ENCODE data around the gene LDLRAD3.
A peak's percentile ranks its signal among the peaks of the same experiment; 100 is the strongest.

Gene LDLRAD3

DNA sequence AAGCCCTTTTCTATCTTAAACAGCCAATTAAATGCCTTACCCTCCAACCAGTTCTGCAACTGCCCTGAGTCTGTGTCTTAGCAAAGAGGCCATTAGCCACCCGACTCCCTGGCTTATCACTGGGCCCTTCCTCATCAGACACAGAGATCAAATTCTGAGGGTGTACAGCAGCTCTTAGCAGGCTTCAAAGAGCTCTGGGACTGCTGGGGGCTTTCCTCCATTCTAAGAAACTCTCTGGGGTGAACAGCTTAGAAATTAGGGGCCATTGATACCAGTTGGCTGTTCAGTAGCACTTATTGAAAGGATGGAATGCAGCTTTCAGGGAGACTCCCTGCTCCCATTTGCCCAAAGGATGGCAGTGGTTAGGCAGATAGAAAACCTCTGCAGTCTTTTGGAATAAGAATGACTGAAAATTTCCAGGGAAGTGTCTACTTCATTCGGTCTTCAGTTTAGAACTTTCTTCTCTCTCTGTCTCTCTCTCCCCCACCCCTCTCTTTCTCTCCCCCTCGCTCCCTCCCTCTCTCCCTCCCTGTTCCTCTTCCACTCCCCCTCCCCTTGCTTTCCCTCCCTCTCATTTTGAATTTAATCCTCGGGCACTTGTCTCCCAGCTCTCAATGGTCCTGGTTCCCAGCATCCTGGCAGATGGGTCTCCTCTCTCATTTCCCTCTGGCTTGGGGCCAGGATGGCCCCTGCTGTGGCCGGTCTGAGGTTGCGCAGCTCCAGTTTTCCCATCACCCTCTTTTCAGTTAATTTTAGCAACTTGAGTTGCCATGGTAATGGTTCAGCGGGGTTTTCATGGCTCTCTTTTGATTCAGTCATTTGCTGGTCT, 268.9 kb downstream of the LDLRAD3 start:
- Mint-ChIP-seq H3K4me3 (peak overlapping the region in 1 of 3 experiments; percentile 7), H3K9me3 (no peaks in the 10 kb centered on the region), H3K27ac (peak overlapping the region; percentile 59 to 86 (median 72)), H3K27me3 (ENCODE audit: low read depth) (no peaks in the 10 kb centered on the region), H3K4me1 (peaks cover 52% of the 10 kb centered on the region), H3K36me3 (ENCODE audit: low read depth) (peaks cover under 1% of the 10 kb centered on the region)
- TF ChIP-seq, protein P1, sequence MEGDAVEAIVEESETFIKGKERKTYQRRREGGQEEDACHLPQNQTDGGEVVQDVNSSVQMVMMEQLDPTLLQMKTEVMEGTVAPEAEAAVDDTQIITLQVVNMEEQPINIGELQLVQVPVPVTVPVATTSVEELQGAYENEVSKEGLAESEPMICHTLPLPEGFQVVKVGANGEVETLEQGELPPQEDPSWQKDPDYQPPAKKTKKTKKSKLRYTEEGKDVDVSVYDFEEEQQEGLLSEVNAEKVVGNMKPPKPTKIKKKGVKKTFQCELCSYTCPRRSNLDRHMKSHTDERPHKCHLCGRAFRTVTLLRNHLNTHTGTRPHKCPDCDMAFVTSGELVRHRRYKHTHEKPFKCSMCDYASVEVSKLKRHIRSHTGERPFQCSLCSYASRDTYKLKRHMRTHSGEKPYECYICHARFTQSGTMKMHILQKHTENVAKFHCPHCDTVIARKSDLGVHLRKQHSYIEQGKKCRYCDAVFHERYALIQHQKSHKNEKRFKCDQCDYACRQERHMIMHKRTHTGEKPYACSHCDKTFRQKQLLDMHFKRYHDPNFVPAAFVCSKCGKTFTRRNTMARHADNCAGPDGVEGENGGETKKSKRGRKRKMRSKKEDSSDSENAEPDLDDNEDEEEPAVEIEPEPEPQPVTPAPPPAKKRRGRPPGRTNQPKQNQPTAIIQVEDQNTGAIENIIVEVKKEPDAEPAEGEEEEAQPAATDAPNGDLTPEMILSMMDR (IDR thresholded peaks at IDR 0.05; ENCODE audit: unreplicated experiment in 3 of 3), result no peak

DNA sequence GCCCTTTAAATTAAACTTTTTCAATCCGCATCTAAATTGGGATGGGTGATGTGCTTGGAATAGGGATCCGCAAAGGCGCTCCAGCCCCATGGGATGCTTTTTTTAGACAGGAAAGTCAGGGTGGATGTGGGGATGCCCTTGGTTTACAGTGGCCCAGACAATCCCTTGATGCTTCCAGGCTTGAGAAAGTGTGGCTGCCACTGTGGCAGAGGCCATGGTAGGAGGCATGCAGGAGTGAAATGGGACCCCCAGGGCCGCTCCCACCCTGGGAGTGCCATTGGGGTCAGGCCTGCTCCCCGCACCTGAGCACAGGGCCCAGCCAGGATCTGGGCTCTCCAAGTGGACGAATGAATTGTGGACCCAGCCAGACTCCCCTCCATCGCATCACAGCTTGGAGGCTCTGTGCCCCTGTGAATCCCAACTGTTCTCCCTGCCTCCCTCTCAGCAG, 269.6 kb downstream of the LDLRAD3 start:
- H3K4me3 Mint-ChIP-seq, result no peak overlapping the region
- peak overlapping the region; percentile 71 to 86 (median 72) for H3K27ac Mint-ChIP-seq
- no peaks in the 10 kb centered on the region for H3K27me3 Mint-ChIP-seq (ENCODE audit: low read depth)
- peaks cover 7% of the 10 kb centered on the region for H3K36me3 Mint-ChIP-seq (ENCODE audit: low read depth)
- H3K4me1 Mint-ChIP-seq, result peaks cover 52% of the 10 kb centered on the region
- TF ChIP-seq, protein P1 (IDR thresholded peaks at IDR 0.05; ENCODE audit: unreplicated experiment in 3 of 3), result no peak
- no peaks in the 10 kb centered on the region for H3K9me3 Mint-ChIP-seq

DNA sequence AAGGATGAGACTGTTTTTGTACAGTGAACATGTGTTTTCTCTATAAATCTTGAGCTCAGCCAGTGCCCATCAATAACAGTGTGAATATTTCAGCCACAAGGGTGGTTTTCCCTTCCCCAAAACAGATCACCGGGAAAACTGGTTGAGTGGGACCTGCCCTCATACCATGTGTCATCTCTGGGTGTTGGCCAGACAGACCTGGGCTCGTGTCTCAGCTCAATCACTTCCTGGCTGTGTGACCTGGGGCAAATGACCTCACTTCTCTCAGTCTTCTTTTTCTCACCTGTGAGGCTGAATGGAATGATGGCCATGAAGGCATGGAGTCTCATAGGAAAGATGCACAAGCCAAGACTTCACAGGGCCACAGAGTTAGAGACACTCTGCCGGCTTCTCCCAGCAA, 270.6 kb downstream of the LDLRAD3 start:
- H3K9me3 Mint-ChIP-seq, result peaks cover 3% of the 10 kb centered on the region
- TF ChIP-seq, protein P1 (IDR thresholded peaks at IDR 0.05; ENCODE audit: unreplicated experiment in 3 of 3), result no peak

DNA sequence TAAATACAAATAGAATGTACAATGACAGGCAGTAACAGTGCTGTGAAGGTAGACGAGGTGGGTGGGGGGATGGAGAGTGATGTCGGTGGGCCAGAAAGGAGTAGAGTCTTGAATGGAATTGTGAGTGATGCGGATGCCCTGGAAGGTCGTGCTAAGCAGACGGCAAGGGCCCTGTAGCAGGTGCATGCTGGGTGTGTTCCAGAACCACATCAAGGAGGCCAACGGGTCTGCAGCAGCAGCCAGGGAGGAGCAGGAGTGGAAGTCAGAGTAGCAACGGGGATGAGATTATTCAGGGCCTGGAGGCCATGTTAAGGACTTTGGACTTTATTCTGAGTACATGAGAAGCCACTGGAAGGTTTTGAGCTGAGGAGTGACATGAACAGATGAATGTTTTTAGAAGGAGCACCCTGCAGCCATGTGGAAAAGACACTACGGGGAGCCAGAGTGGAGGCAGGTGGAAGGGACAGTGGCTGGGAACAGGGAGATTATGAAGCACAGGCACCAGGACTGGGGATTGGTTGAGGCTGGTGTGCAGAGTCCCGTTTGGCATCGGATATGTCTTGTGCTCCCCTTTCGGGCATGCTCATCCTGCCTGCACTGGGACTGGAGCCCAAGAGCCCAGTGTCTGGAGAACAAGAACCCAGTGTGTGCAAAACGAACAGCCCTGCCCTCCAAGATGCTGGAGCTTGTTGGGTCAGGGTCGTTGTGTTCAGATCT, 271.3 kb downstream of the LDLRAD3 start:
- Mint-ChIP-seq H3K27ac (peak overlapping the region; percentile 54 to 91 (median 72)), H3K4me3 (peak overlapping the region in 1 of 3 experiments; percentile 8), H3K9me3 (peaks cover 8% of the 10 kb centered on the region), H3K4me1 (peaks cover 52% of the 10 kb centered on the region), H3K27me3 (ENCODE audit: low read depth) (no peaks in the 10 kb centered on the region), H3K36me3 (ENCODE audit: low read depth) (peaks cover 18% of the 10 kb centered on the region)
- TF ChIP-seq, protein P1 (IDR thresholded peaks at IDR 0.05; ENCODE audit: unreplicated experiment in 3 of 3), result no peak

More for the DNA sequence above, 270.6 kb downstream of the LDLRAD3 start:
- no peak overlapping the region for H3K4me3 Mint-ChIP-seq
- no peaks in the 10 kb centered on the region for H3K27me3 Mint-ChIP-seq (ENCODE audit: low read depth)
- peaks cover 52% of the 10 kb centered on the region for H3K4me1 Mint-ChIP-seq
- peaks cover 14% of the 10 kb centered on the region for H3K36me3 Mint-ChIP-seq (ENCODE audit: low read depth)
- peak overlapping the region; percentile 54 to 91 (median 72) for H3K27ac Mint-ChIP-seq

DNA sequence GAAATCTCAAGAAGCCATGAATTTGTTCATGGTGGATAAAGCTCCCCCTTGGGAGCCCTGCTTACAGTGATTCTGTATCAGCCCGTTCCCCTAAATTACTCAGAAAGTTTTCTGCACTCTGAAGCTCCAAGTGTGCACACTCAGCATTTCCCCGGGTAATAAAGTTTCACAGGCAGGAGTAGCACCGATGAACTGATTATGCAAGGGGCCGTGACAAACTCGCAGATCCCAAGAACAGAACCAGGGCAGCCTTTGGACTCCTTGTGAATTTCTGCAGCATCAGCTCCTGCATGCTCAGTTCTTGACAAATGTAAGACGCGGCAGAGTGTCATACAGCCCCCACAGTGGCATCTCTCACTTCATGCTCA, 271.8 kb downstream of the LDLRAD3 start:
- no peak overlapping the region for H3K4me3 Mint-ChIP-seq
- TF ChIP-seq, protein P1 (IDR thresholded peaks at IDR 0.05; ENCODE audit: unreplicated experiment in 3 of 3), result no peak
- peaks cover 11% of the 10 kb centered on the region for H3K9me3 Mint-ChIP-seq
- H3K36me3 Mint-ChIP-seq (ENCODE audit: low read depth), result peaks cover 21% of the 10 kb centered on the region
- peaks cover 49% of the 10 kb centered on the region for H3K4me1 Mint-ChIP-seq
- peak overlapping the region; percentile 72 to 91 (median 88) for H3K27ac Mint-ChIP-seq
- H3K27me3 Mint-ChIP-seq (ENCODE audit: low read depth), result no peaks in the 10 kb centered on the region

Measured in nephron (organoid).